ENCODE data around the gene MSI2.

MSI2 gene

GRCh38 chr17:57234061-57234738 is 22.1 kb upstream of the MSI2 start:
- CTCF ChIA-PET, result no interaction called here
- TF ChIP-seq FOXM1 (IDR thresholded peaks at IDR 0.05; ENCODE audit: borderline replicate concordance) (no peak), CTBP1 (IDR thresholded peaks at IDR 0.05; ENCODE audit: borderline replicate concordance) (no peak), HDGF (IDR thresholded peaks at IDR 0.05; ENCODE audit: borderline replicate concordance) (no peak), ARNT (IDR thresholded peaks at IDR 0.05) (no peak), NFRKB (IDR thresholded peaks at IDR 0.05) (no peak), TARDBP (IDR thresholded peaks at IDR 0.05) (no peak), ELF4 (IDR thresholded peaks at IDR 0.05) (no peak), SP1 (IDR thresholded peaks at IDR 0.05) (no peak), LEF1 (IDR thresholded peaks at IDR 0.05; ENCODE audit: borderline replicate concordance) (no peak), BHLHE40 (IDR thresholded peaks at IDR 0.05; ENCODE audit: borderline replicate concordance) (no peak), PKNOX1 (IDR thresholded peaks at IDR 0.05) (no peak), FOXK2 (IDR thresholded peaks at IDR 0.05) (no peak), L3MBTL2 (conservative IDR thresholded peaks at IDR 0.05) (no peak), FOXA1 (IDR thresholded peaks at IDR 0.05) (no peak), ZNF384 (IDR thresholded peaks at IDR 0.05) (no peak), SUZ12 (IDR thresholded peaks at IDR 0.05) (no peak)
- no peak for DNase-seq (ENCODE audit: extremely low spot score)

GRCh38 chr17:57234739-57235092 is 21.6 kb upstream of the MSI2 start:
- ChIA-PET CTCF (no interaction called here), POLR2A (interaction anchor here (0.6 kb wide), 1 partner anchor 1121 kb away, joined by 3 read pairs; no protein-coding TSS in a partner anchor)
- TF ChIP-seq HDGF (IDR thresholded peaks at IDR 0.05; ENCODE audit: borderline replicate concordance), result no peak
- TF ChIP-seq ELF4 (IDR thresholded peaks at IDR 0.05), result no peak
- TF ChIP-seq L3MBTL2 (conservative IDR thresholded peaks at IDR 0.05), result no peak
- TF ChIP-seq NFRKB (IDR thresholded peaks at IDR 0.05), result no peak
- no peak for TF ChIP-seq PKNOX1 (IDR thresholded peaks at IDR 0.05)
- TF ChIP-seq TARDBP (IDR thresholded peaks at IDR 0.05), result no peak
- TF ChIP-seq FOXA1 (IDR thresholded peaks at IDR 0.05), result no peak
- TF ChIP-seq LEF1 (IDR thresholded peaks at IDR 0.05; ENCODE audit: borderline replicate concordance), result no peak
- TF ChIP-seq ARNT (IDR thresholded peaks at IDR 0.05), result no peak
- TF ChIP-seq SP1 (IDR thresholded peaks at IDR 0.05), result no peak
- TF ChIP-seq FOXM1 (IDR thresholded peaks at IDR 0.05; ENCODE audit: borderline replicate concordance), result no peak
- no peak for TF ChIP-seq ZNF384 (IDR thresholded peaks at IDR 0.05)
- DNase-seq (ENCODE audit: extremely low spot score), result no peak

More at GRCh38 chr17:57234061-57234738, 22.1 kb upstream of the MSI2 start:
- POLR2A ChIA-PET, result no interaction called here

- TF ChIP-seq L3MBTL2 (conservative IDR thresholded peaks at IDR 0.05) (no peak), CTBP1 (IDR thresholded peaks at IDR 0.05; ENCODE audit: borderline replicate concordance) (no peak), SP1 (IDR thresholded peaks at IDR 0.05) (no peak), HDGF (IDR thresholded peaks at IDR 0.05; ENCODE audit: borderline replicate concordance) (no peak), FOXA1 (IDR thresholded peaks at IDR 0.05) (no peak), NFRKB (IDR thresholded peaks at IDR 0.05) (no peak), SUZ12 (IDR thresholded peaks at IDR 0.05) (no peak), ARNT (IDR thresholded peaks at IDR 0.05) (no peak), ELF4 (IDR thresholded peaks at IDR 0.05) (no peak), PKNOX1 (IDR thresholded peaks at IDR 0.05) (no peak), FOXM1 (IDR thresholded peaks at IDR 0.05; ENCODE audit: borderline replicate concordance) (no peak), BHLHE40 (IDR thresholded peaks at IDR 0.05; ENCODE audit: borderline replicate concordance) (no peak), TARDBP (IDR thresholded peaks at IDR 0.05) (no peak), LEF1 (IDR thresholded peaks at IDR 0.05; ENCODE audit: borderline replicate concordance) (no peak), FOXK2 (IDR thresholded peaks at IDR 0.05) (no peak), ZNF384 (IDR thresholded peaks at IDR 0.05) (no peak)
- ChIA-PET CTCF (no interaction called here), POLR2A (interaction anchor here (0.6 kb wide), 1 partner anchor 1121 kb away, joined by 3 read pairs; no protein-coding TSS in a partner anchor)
- no peak for DNase-seq (ENCODE audit: extremely low spot score)
Measured at GRCh38 chr17:57235124-57235523, 21.2 kb upstream of the MSI2 start.

- DNase-seq (ENCODE audit: extremely low spot score), result no peak
- CTCF ChIA-PET, result no interaction called here
- POLR2A ChIA-PET, result no interaction called here
- TF ChIP-seq ZNF384 (IDR thresholded peaks at IDR 0.05) (no peak), BHLHE40 (IDR thresholded peaks at IDR 0.05; ENCODE audit: borderline replicate concordance) (no peak), FOXM1 (IDR thresholded peaks at IDR 0.05; ENCODE audit: borderline replicate concordance) (no peak), SP1 (IDR thresholded peaks at IDR 0.05) (no peak), ELF4 (IDR thresholded peaks at IDR 0.05) (no peak), CTBP1 (IDR thresholded peaks at IDR 0.05; ENCODE audit: borderline replicate concordance) (no peak), LEF1 (IDR thresholded peaks at IDR 0.05; ENCODE audit: borderline replicate concordance) (no peak), TARDBP (IDR thresholded peaks at IDR 0.05) (no peak), ARNT (IDR thresholded peaks at IDR 0.05) (no peak)
Measured at GRCh38 chr17:57236686-57237299, 19.5 kb upstream of the MSI2 start.

GRCh38 chr17:57240648-57241047 is 15.7 kb upstream of the MSI2 start:
- CTCF ChIA-PET, result no interaction called here

More at GRCh38 chr17:57240648-57241047, 15.7 kb upstream of the MSI2 start:
- no peak for DNase-seq (ENCODE audit: extremely low spot score)
- POLR2A ChIA-PET, result no interaction called here
- TF ChIP-seq HDGF (IDR thresholded peaks at IDR 0.05; ENCODE audit: borderline replicate concordance), result no peak
- no peak for TF ChIP-seq NFRKB (IDR thresholded peaks at IDR 0.05)
- TF ChIP-seq FOXM1 (IDR thresholded peaks at IDR 0.05; ENCODE audit: borderline replicate concordance), result no peak
- TF ChIP-seq FOXK2 (IDR thresholded peaks at IDR 0.05), result no peak
- no peak for TF ChIP-seq CTBP1 (IDR thresholded peaks at IDR 0.05; ENCODE audit: borderline replicate concordance)
- no peak for TF ChIP-seq ELF4 (IDR thresholded peaks at IDR 0.05)
- no peak for TF ChIP-seq L3MBTL2 (conservative IDR thresholded peaks at IDR 0.05)
- TF ChIP-seq LEF1 (IDR thresholded peaks at IDR 0.05; ENCODE audit: borderline replicate concordance), result no peak
- TF ChIP-seq ZNF384 (IDR thresholded peaks at IDR 0.05), result no peak
- no peak for TF ChIP-seq ARNT (IDR thresholded peaks at IDR 0.05)
- TF ChIP-seq FOXA1 (IDR thresholded peaks at IDR 0.05), result no peak
- no peak for TF ChIP-seq SP1 (IDR thresholded peaks at IDR 0.05)
- TF ChIP-seq BHLHE40 (IDR thresholded peaks at IDR 0.05; ENCODE audit: borderline replicate concordance), result no peak
- TF ChIP-seq PKNOX1 (IDR thresholded peaks at IDR 0.05), result no peak
- TF ChIP-seq TARDBP (IDR thresholded peaks at IDR 0.05), result no peak

Measured in HEK293T (cell line).